NK-92 (cell line): ENCODE data around the gene VSTM2L.
"Not testable (repeated sequence)": the region's sequence is repeated elsewhere in the genome, so short reads cannot be mapped to it uniquely, and the experiment has no call there.

ENCODE experiments used
- DNase-seq: peaks from one replicate; lab custom pipeline; 2025; ENCODE audit not compliant: unreplicated experiment; lab: John Stamatoyannopoulos, UW

The VSTM2L gene

DNA sequence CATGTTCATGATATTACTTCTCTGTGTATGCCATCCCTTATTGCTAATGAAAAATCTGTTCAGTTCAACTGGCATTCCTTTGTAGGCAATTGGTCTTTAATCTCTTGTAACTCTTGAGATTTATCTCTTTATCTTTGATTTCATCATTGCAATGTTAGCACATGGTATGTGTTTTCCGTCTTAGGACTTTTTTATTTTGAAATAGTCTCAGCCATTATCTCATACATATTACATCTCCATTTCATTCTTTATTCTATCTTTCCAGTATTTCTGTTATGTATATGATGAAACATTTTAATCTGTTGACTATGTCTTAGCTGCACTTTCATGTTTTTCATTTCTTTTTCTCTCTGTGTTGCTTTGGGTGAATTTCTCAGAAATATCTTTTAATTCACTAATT lies 58.1 kb downstream of the VSTM2L start:
- no peak for DNase-seq

DNA sequence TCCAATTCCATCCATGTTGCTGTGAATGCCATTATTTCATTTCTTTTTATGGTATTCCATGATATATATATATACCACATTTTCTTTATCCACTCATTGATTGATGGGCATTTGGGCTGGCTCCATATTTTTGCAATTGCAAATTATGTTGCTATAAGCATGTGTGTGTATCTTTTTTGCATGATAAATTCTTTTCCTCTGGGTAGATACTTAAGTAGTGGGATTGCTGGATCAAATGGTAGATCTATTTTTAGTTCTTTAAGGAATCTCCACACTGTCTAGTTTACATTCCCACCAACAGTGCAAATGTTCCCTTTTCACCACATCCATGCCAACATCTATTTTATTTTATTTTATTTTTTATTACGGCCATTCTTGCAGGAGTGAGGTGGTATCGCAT lies 60.6 kb downstream of the VSTM2L start:
- DNase-seq, result not testable (repeated sequence)

DNA sequence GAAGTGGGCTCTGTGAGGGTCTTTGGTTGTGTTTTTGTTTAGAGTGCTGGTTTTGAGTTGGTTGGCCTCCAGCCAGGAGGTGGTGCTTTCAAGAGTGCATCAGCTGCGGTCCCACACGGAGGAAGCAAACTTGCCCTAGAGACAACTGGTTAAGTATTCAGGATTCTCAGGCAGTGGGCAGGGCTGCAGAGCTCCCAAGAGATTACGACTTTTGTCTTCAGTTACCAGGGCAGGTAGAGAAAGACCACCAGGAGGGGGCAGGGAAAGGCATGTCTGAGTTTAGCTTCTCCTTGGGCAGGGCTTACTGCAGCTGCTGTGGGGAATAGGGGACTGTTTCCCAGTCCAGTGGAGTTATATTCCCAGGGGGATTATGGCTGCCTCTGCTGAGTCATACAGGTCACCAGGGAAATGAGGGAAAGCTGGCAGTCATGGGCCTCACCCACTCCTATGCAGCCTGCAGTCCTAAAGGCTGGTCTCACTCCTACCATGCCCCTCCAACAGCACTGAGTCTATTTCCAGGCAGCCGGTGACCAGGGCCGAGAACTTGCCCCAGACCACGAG lies 66.0 kb downstream of the VSTM2L start:
- DNase-seq, result no peak

DNA sequence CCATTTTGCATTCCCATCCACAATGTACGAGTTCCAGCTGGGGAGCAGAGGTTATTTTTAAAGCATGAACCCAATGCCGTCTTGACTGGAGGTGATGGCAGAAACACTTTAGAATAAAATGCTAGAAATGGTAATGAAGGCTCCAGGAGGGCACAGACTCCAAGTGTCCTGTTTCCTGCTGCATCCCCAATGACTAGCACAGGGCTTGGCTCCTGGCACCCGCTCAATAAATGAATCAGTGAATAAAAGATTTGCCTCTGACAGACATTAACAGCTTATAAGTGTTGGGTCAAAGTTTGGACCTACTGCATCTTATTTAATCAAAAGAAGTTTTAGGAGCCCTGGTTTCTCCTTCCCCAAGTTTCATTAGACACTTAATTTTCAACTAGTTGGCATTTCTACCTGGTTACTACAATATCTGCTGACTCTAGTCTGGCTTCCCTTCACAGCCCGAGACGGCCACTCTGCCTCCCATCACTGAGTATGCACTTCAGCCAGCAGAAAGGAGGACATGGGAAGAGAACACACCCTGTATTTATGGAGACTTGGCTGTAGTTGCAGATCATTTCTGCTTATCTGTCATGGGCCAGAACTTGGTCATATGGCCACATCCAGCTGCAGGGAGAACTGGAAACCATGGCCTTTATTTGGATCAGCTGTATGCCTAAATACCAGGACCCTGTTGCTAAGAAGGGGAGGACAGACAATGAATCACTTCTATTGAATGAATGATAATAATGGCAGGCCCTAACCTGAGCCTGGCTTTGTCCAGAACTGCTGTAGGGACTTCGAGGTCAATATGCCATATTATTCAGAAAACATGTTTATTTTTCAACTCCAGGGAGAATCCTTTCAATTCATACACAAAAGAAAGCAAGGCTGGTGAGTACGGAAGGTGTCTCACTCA lies 67.3 kb downstream of the VSTM2L start:
- no peak for DNase-seq

- DNase-seq, result no peak
These were observed 67.9 kb downstream of the VSTM2L start for GRCh38 chr20:37970856-37971245.

GRCh38 chr20:37971561-37972127 lies 68.7 kb downstream of the VSTM2L start:
- DNase-seq, result no peak

- DNase-seq, result no peak
These were observed 69.5 kb downstream of the VSTM2L start for GRCh38 chr20:37972256-37973058.

- DNase-seq, result no peak
These were observed 70.4 kb downstream of the VSTM2L start for GRCh38 chr20:37973059-37973910.

- no peak for DNase-seq
These were observed 74.0 kb downstream of the VSTM2L start for GRCh38 chr20:37976887-37977286.

GRCh38 chr20:37977338-37977737 lies 74.4 kb downstream of the VSTM2L start:
- no peak for DNase-seq

- no peak for DNase-seq
These were observed 74.9 kb downstream of the VSTM2L start for GRCh38 chr20:37977786-37978185.

DNA sequence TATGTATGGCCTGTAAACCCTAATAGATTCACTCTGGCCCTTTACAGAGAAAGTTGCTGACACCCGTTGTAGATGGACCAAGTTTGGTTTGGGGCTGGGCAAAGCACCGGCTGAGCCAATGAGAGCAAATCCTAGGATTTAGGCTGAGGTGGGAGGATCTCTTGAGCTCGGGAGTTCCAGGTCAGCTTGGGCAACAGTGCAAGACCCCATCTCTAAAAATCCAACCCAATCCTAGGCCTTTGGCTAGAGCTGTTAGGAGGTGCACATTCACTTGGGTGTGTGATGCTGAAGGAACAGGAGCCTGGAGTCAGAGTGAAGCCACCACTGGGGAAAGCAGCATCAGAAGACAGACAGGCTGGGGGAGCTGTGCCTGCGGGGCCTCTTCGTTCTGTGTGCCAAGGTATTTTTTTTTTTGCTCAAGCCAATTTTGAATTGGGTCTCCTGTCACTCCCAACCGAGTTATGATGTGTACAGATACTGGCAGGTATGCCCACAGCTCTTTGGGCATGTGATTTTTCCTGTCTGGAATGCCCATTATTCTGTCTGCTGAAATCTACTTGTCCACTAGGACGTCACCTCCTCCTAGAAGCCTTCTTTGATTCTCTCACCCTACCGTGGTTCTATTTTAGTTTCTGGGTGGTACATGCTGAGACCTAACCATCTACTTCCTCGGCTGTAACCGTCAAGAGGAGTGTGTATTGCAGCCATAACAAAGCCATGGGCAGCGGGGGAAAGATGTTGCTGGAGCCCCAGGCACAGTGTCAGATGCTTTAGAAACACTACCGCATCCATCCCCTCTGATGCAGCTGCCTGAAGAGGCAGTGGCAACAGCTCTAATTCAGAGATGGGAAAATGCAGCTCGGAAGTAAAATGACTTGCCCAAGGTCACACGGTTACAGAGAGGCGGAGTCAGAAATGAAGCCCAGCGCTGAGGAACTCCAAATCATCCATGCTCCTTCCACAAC lies 76.4 kb downstream of the VSTM2L start:
- DNase-seq, result no peak

GRCh38 chr20:37980383-37980782 lies 77.5 kb downstream of the VSTM2L start:
- DNase-seq, result no peak

DNA sequence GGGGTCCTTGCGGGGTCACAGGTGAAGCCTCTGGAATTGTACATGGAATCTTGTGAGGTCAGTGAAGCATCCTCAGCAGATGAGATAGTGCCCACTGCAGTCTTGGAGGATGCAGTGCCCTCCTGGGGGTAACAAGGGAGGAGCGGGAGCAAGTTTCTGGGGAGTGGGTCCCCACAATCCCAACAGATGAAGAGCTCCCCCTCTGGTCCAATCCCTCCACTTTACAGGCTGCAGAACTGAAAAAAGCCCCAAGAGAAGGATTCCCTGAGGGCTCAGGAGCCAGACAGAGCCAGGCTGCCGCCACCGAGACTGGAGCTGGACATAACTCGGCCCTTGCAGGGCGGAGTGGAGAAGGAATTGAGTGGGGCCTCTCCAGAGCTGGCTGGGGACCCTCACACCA lies 77.9 kb downstream of the VSTM2L start:
- no peak for DNase-seq

- no peak for DNase-seq
These were observed 78.6 kb downstream of the VSTM2L start for GRCh38 chr20:37981568-37981967.

- no peak for DNase-seq
These were observed 80.4 kb downstream of the VSTM2L start for GRCh38 chr20:37983286-37983685.

- DNase-seq, result no peak
These were observed 81.3 kb downstream of the VSTM2L start for GRCh38 chr20:37984018-37984785.

DNA sequence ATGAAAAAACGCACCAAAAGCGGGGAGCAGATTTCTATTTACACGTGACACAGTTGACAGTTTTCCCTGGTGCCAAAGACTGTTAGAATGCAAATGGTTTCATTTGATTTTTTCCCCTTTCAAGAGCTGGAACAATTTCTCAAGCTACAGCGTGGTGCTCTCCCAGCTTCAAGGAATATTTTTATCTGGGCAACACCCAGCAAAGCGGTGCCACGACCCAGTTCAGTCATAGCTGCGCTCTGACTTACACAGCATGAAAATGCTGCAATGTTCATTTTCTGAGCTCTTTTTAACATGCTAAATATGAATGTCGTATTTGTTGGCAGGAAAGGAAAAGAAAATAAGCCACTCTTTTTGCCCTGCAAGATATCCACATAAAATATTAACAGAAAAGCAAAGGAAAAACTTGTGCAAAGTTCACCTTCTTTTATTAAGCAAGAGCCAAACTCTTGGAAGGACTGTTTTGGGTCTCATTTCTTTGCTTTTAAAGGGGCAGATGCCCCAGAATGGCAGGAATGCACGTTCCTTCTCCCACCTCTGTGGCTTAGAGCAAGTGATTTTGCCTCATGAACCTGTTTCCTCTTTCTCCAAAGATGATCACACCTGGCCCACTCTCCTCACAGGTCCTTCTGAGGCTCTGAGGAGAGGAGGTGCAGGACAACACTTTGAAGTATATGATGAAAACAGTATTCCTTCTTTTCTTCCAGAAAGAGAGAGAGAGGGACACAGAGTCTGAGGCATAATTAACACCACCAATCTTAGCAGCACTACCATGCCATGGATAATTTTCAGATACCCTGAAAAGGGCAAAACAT lies 83.3 kb downstream of the VSTM2L start:
- DNase-seq, result no peak
